ENCODE measurements around the gene SEPTIN6. TPM values are rescaled to one million over a fixed set of nuclear protein-coding genes. Genes with fewer than 3 reads are reported as not detected.

Gene SEPTIN6
- total and polyA plus RNA-seq, 4 experiments from 2014 or later, result 112 to 244 (median 176) TPM

- no peak for DNase-seq
- H3K9me3 Mint-ChIP-seq, result no peaks in the 10 kb centered on the region
- no peak overlapping the region for H3K27ac Mint-ChIP-seq
- no peaks in the 10 kb centered on the region for H3K36me3 Mint-ChIP-seq
- no peaks in the 10 kb centered on the region for H3K27me3 Mint-ChIP-seq
- no peak overlapping the region for H3K4me3 ChIP-seq (ENCODE audit: low read length in 2 of 2)
- H3K4me3 Mint-ChIP-seq, result no peak overlapping the region
- ChIA-PET POLR2A (ENCODE audit: partially characterized antibody) (interaction anchor here (0.7 to 1.1 kb wide), 2 partner anchors 36 to 119 kb away, joined by 3 to 4 read pairs; partner anchors contain the start of gene SEPTIN6), CTCF (ENCODE audit: partially characterized antibody) (interaction anchor here (0.9 to 5.3 kb wide), 29 partner anchors 11 to 240 kb away, joined by 3 to 38 read pairs (median 9); partner anchors contain the start of genes SEPTIN6 and SOWAHD)
- peaks cover 5% of the 10 kb centered on the region for H3K4me1 ChIP-seq (ENCODE audit: insufficient read depth, low read length)
- H3K27me3 ChIP-seq (ENCODE audit: insufficient read depth, low read length), result no peaks in the 10 kb centered on the region
- peaks cover 6 to 7% (median 7%) of the 10 kb centered on the region in 4 donors for H3K4me1 Mint-ChIP-seq
- no peaks in the 10 kb centered on the region for H3K9me3 ChIP-seq (ENCODE audit: control insufficient read depth in 1 of 2, low read length in 2 of 2)
- H3K36me3 ChIP-seq (ENCODE audit: insufficient read depth, low read length), result no peaks in the 10 kb centered on the region
- intact Hi-C loops (cut with micrococcal nuclease), result no loop called here
- H3K27ac ChIP-seq (ENCODE audit: low read depth, low read length), result no peak overlapping the region
Observed at GRCh38 chrX:119728487-119728886, 35.5 kb upstream of the SEPTIN6 start.

GRCh38 chrX:119726900-119727555 lies 34.1 kb upstream of the SEPTIN6 start:
- Histone ChIP-seq H3K9me3 (ENCODE audit: control insufficient read depth in 1 of 2, low read length in 2 of 2) (no peaks in the 10 kb centered on the region), H3K4me1 (ENCODE audit: insufficient read depth, low read length) (peaks cover 5% of the 10 kb centered on the region), H3K36me3 (ENCODE audit: insufficient read depth, low read length) (no peaks in the 10 kb centered on the region), H3K27me3 (ENCODE audit: insufficient read depth, low read length) (no peaks in the 10 kb centered on the region), H3K4me3 (ENCODE audit: low read length in 2 of 2) (no peak overlapping the region), H3K27ac (ENCODE audit: low read depth, low read length) (no peak overlapping the region)
- Mint-ChIP-seq H3K9me3 (no peaks in the 10 kb centered on the region), H3K27ac (peak overlapping the region; percentile 9 to 89 (median 77)), H3K4me1 (peaks cover 6 to 7% (median 7%) of the 10 kb centered on the region in 4 donors), H3K4me3 (peak overlapping the region in 7 of 8 donors; percentile 2 to 67 (median 45)), H3K27me3 (no peaks in the 10 kb centered on the region), H3K36me3 (no peaks in the 10 kb centered on the region)
- ChIA-PET POLR2A (ENCODE audit: partially characterized antibody) (interaction anchor here (0.5 to 1.5 kb wide), 6 partner anchors 18 to 153 kb away, joined by 3 to 9 read pairs (median 4); partner anchors contain the start of genes SEPTIN6 and UBE2A), CTCF (ENCODE audit: partially characterized antibody) (interaction anchor here (0.7 to 5.3 kb wide), 9 partner anchors 26 to 211 kb away, joined by 3 to 38 read pairs (median 4); partner anchors contain the start of gene SEPTIN6)
- DNase-seq, result peak; percentile 32 to 46 (median 40)
- intact Hi-C loops (cut with micrococcal nuclease), result no loop called here

GRCh38 chrX:119721926-119722325 lies 29.0 kb upstream of the SEPTIN6 start:
- ChIA-PET POLR2A (ENCODE audit: partially characterized antibody) (no interaction called here), CTCF (ENCODE audit: partially characterized antibody) (no interaction called here)
- no peaks in the 10 kb centered on the region for H3K9me3 Mint-ChIP-seq
- no peak overlapping the region for H3K4me3 Mint-ChIP-seq
- no peaks in the 10 kb centered on the region for H3K9me3 ChIP-seq (ENCODE audit: control insufficient read depth in 1 of 2, low read length in 2 of 2)
- H3K4me3 ChIP-seq (ENCODE audit: low read length in 2 of 2), result no peak overlapping the region
- H3K27ac Mint-ChIP-seq, result peak overlapping the region in 1 of 7 donors; percentile 1
- intact Hi-C loops (cut with micrococcal nuclease), result no loop called here
- H3K4me1 Mint-ChIP-seq, result peaks cover 1 to 2% (median 2%) of the 10 kb centered on the region in 4 donors
- H3K36me3 Mint-ChIP-seq, result no peaks in the 10 kb centered on the region
- DNase-seq, result no peak
- no peak overlapping the region for H3K27ac ChIP-seq (ENCODE audit: low read depth, low read length)
- peaks cover 0 to 1% of the 10 kb centered on the region in 2 donors for H3K27me3 Mint-ChIP-seq
- no peaks in the 10 kb centered on the region for H3K36me3 ChIP-seq (ENCODE audit: insufficient read depth, low read length)
- H3K4me1 ChIP-seq (ENCODE audit: insufficient read depth, low read length), result peaks cover under 1% of the 10 kb centered on the region
- no peaks in the 10 kb centered on the region for H3K27me3 ChIP-seq (ENCODE audit: insufficient read depth, low read length)

- H3K4me1 Mint-ChIP-seq, result no peaks in the 10 kb centered on the region
Observed at GRCh38 chrX:119721487-119721886, 28.5 kb upstream of the SEPTIN6 start.

GRCh38 chrX:119709630-119710029 lies 16.7 kb upstream of the SEPTIN6 start:
- POLR2A ChIA-PET (ENCODE audit: partially characterized antibody), result no interaction called here
- H3K9me3 Mint-ChIP-seq, result no peaks in the 10 kb centered on the region
- Histone ChIP-seq H3K27ac (ENCODE audit: low read depth, low read length) (no peak overlapping the region), H3K9me3 (ENCODE audit: control insufficient read depth in 1 of 2, low read length in 2 of 2) (no peaks in the 10 kb centered on the region), H3K27me3 (ENCODE audit: insufficient read depth, low read length) (no peaks in the 10 kb centered on the region), H3K4me1 (ENCODE audit: insufficient read depth, low read length) (no peaks in the 10 kb centered on the region), H3K4me3 (ENCODE audit: low read length in 2 of 2) (no peak overlapping the region), H3K36me3 (ENCODE audit: insufficient read depth, low read length) (no peaks in the 10 kb centered on the region)
- intact Hi-C loops (cut with micrococcal nuclease), result no loop called here
- no peak for DNase-seq
- H3K27ac Mint-ChIP-seq, result no peak overlapping the region
- no peak overlapping the region for H3K4me3 Mint-ChIP-seq
- no peaks in the 10 kb centered on the region for H3K36me3 Mint-ChIP-seq
- peaks cover 0 to 1% (median 0%) of the 10 kb centered on the region in 4 donors for H3K4me1 Mint-ChIP-seq
- CTCF ChIA-PET (ENCODE audit: partially characterized antibody), result interaction anchor here (1.4 kb wide), 1 partner anchor 16 kb away, joined by 3 read pairs; no protein-coding TSS in a partner anchor
- H3K27me3 Mint-ChIP-seq, result no peaks in the 10 kb centered on the region

More at GRCh38 chrX:119721487-119721886, 28.5 kb upstream of the SEPTIN6 start:
- Histone ChIP-seq H3K27me3 (ENCODE audit: insufficient read depth, low read length) (no peaks in the 10 kb centered on the region), H3K27ac (ENCODE audit: low read depth, low read length) (no peak overlapping the region), H3K9me3 (ENCODE audit: control insufficient read depth in 1 of 2, low read length in 2 of 2) (no peaks in the 10 kb centered on the region), H3K36me3 (ENCODE audit: insufficient read depth, low read length) (no peaks in the 10 kb centered on the region), H3K4me3 (ENCODE audit: low read length in 2 of 2) (no peak overlapping the region), H3K4me1 (ENCODE audit: insufficient read depth, low read length) (no peaks in the 10 kb centered on the region)
- ChIA-PET POLR2A (ENCODE audit: partially characterized antibody) (no interaction called here), CTCF (ENCODE audit: partially characterized antibody) (no interaction called here)
- no peaks in the 10 kb centered on the region for H3K36me3 Mint-ChIP-seq
- no peak for DNase-seq
- H3K27me3 Mint-ChIP-seq, result peaks cover 0 to 1% of the 10 kb centered on the region in 2 donors
- H3K27ac Mint-ChIP-seq, result peak overlapping the region in 1 of 7 donors; percentile 76
- intact Hi-C loops (cut with micrococcal nuclease), result no loop called here
- no peaks in the 10 kb centered on the region for H3K9me3 Mint-ChIP-seq
- H3K4me3 Mint-ChIP-seq, result no peak overlapping the region

- Mint-ChIP-seq H3K27me3 (no peaks in the 10 kb centered on the region), H3K36me3 (no peaks in the 10 kb centered on the region), H3K4me1 (peaks cover 0 to 3% (median 0%) of the 10 kb centered on the region in 4 donors), H3K27ac (no peak overlapping the region), H3K4me3 (peak overlapping the region in 1 of 8 donors; percentile 48), H3K9me3 (no peaks in the 10 kb centered on the region)
- POLR2A ChIA-PET (ENCODE audit: partially characterized antibody), result no interaction called here
- Histone ChIP-seq H3K4me3 (ENCODE audit: low read length in 2 of 2) (no peak overlapping the region), H3K27ac (ENCODE audit: low read depth, low read length) (no peak overlapping the region), H3K4me1 (ENCODE audit: insufficient read depth, low read length) (no peaks in the 10 kb centered on the region), H3K36me3 (ENCODE audit: insufficient read depth, low read length) (no peaks in the 10 kb centered on the region), H3K9me3 (ENCODE audit: control insufficient read depth in 1 of 2, low read length in 2 of 2) (no peaks in the 10 kb centered on the region), H3K27me3 (ENCODE audit: insufficient read depth, low read length) (no peaks in the 10 kb centered on the region)
- CTCF ChIA-PET (ENCODE audit: partially characterized antibody), result interaction anchor here (1.4 kb wide), 1 partner anchor 15 kb away, joined by 3 read pairs; no protein-coding TSS in a partner anchor
- intact Hi-C loops (cut with micrococcal nuclease), result no loop called here
- DNase-seq, result no peak
Observed at GRCh38 chrX:119708936-119709335, 16.0 kb upstream of the SEPTIN6 start.

GRCh38 chrX:119706616-119707015 lies 13.6 kb upstream of the SEPTIN6 start:
- Histone ChIP-seq H3K4me1 (ENCODE audit: insufficient read depth, low read length) (no peaks in the 10 kb centered on the region), H3K4me3 (ENCODE audit: low read length in 2 of 2) (no peak overlapping the region), H3K9me3 (ENCODE audit: control insufficient read depth in 1 of 2, low read length in 2 of 2) (no peaks in the 10 kb centered on the region), H3K27ac (ENCODE audit: low read depth, low read length) (no peak overlapping the region), H3K36me3 (ENCODE audit: insufficient read depth, low read length) (no peaks in the 10 kb centered on the region), H3K27me3 (ENCODE audit: insufficient read depth, low read length) (no peaks in the 10 kb centered on the region)
- intact Hi-C loops (cut with micrococcal nuclease), result no loop called here
- ChIA-PET POLR2A (ENCODE audit: partially characterized antibody) (no interaction called here), CTCF (ENCODE audit: partially characterized antibody) (interaction anchor here (0.8 kb wide), 1 partner anchor 53 kb away, joined by 3 read pairs; no protein-coding TSS in a partner anchor)
- no peak for DNase-seq
- Mint-ChIP-seq H3K27ac (no peak overlapping the region), H3K4me1 (peaks cover 0 to 2% (median 0%) of the 10 kb centered on the region in 4 donors), H3K9me3 (no peaks in the 10 kb centered on the region), H3K27me3 (no peaks in the 10 kb centered on the region), H3K4me3 (no peak overlapping the region), H3K36me3 (no peaks in the 10 kb centered on the region)

Data from CD4-positive, alpha-beta memory T cell (primary cell).